HUES6 (cell line): ENCODE data around the gene ACAD11.
"Not testable (repeated sequence)": the region's sequence is repeated elsewhere in the genome, so short reads cannot be mapped to it uniquely, and the experiment has no call there.

Experiments used
- H3K27ac ChIP-seq: 2 replicates; pipeline ENCODE4 v1.7.0; 2013; ENCODE audit warnings: low read depth, mild to moderate bottlenecking, low read length, inconsistent platforms
- H3K27me3 ChIP-seq: 2 replicates; pipeline ENCODE4 v1.6.1; 2013; ENCODE audit warnings: low read length; ENCODE audit not compliant: control insufficient read depth, insufficient read depth
- H3K36me3 ChIP-seq: 2 replicates; pipeline ENCODE4 v1.6.1; 2013; ENCODE audit warnings: low read length; ENCODE audit not compliant: control insufficient read depth, insufficient read depth
- H3K4me1 ChIP-seq: 2 replicates; pipeline ENCODE4 v1.6.1; 2013; ENCODE audit warnings: low read length; ENCODE audit not compliant: control insufficient read depth, insufficient read depth
- H3K4me3 ChIP-seq: 2 replicates; pipeline ENCODE4 v1.5.1; 2013; ENCODE audit warnings: low read depth, low read length
- H3K9ac ChIP-seq: one replicate; pipeline ENCODE4 v1.6.1; 2013; ENCODE audit warnings: mild to moderate bottlenecking, low read length
- H3K9me3 ChIP-seq: 2 replicates; pipeline ENCODE4 v1.6.1; 2013; ENCODE audit warnings: low read depth, low read length; ENCODE audit not compliant: control insufficient read depth, insufficient read depth

Gene ACAD11

DNA sequence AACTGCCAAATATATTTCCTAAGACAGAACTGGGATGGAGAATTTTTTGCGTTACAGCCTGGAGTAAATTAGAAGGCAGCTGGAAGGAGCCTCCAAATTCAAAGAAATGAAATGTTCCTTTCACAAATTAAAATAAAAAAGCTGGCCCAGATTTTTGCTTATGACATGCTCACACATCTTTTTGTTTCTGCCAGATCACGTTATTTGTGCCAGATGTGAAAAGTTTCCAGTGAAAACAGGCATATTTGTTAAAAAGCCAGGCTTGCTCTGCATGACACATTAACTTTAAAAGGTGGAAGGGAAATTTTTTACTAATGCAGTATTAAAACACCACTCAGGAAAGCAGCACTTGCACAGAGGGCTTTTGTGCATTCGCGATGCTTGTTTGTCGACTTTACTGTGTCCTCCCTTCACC lies 85.8 kb downstream of the ACAD11 start:
- H3K4me1 ChIP-seq, result no peaks in the 10 kb centered on the region
- no peaks in the 10 kb centered on the region for H3K27me3 ChIP-seq
- no peak overlapping the region for H3K4me3 ChIP-seq
- no peak overlapping the region for H3K9ac ChIP-seq
- H3K36me3 ChIP-seq, result peaks cover 18% of the 10 kb centered on the region
- H3K27ac ChIP-seq, result no peak overlapping the region
- peaks cover 8% of the 10 kb centered on the region; the same call in 1 of the 2 replicates for H3K9me3 ChIP-seq

DNA sequence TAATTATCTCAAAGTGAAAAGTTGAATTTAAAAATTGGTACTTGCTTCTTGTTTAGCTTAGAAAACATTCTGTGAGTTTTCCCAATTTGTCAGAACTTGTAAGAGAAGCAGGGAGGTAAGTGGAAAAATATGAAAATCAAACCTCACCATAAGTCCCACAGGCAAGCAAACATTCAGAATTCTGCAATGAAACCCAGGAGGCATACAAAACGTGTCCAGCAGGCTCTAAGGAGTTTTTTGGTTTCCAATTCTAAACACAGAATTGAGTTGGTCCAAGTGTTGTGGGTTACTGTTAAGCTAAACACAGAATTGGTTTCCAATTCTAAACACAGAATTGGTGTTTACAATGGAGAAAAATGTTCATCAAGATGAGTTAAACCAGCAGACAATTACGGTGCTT lies 89.6 kb downstream of the ACAD11 start:
- Histone ChIP-seq H3K9me3 (peaks cover 8% of the 10 kb centered on the region; the same call in 1 of the 2 replicates), H3K36me3 (peaks cover 6% of the 10 kb centered on the region), H3K9ac (no peak overlapping the region), H3K4me1 (no peaks in the 10 kb centered on the region), H3K27ac (no peak overlapping the region), H3K27me3 (no peaks in the 10 kb centered on the region), H3K4me3 (no peak overlapping the region)

DNA sequence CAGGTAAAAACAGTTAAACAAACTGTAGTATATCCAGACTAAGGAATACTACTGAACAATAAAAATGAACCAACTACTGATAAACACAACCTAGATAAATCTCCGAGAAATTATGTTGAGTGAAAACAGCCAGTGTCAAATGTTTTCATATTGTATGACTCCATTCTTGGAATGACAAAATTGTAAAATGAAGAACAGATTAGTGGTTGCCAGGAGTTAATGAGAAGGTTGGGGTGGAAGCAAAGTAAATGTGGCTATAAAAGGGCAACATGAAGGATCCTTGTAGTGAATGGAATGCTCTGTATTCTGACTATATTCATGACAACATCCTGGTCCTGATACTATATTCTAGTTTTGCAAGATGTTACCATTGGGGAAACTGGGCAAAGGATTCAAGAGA lies 90.0 kb downstream of the ACAD11 start:
- Histone ChIP-seq H3K9ac (no peak overlapping the region), H3K27ac (no peak overlapping the region), H3K4me1 (no peaks in the 10 kb centered on the region), H3K36me3 (peaks cover 6% of the 10 kb centered on the region), H3K27me3 (no peaks in the 10 kb centered on the region), H3K9me3 (peaks cover 8% of the 10 kb centered on the region; the same call in 1 of the 2 replicates), H3K4me3 (no peak overlapping the region)

DNA sequence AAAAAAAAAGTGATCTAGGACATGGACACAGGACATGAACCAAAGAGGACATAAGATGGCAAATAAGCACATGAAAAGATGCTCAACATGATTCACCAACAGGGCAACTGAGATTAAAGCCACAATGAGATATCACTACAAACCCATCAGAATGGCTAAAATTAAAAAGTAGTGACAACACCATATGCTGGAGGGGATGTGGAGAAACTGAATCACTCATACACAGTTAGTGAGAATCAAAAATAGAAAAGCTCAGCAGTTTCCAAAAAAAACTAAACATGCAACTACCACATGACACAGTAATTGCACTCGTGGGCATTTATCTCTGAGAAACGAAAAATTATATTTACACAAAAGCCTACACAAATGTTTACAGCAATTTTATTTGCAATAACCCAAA lies 90.5 kb downstream of the ACAD11 start:
- Histone ChIP-seq H3K4me1 (no peaks in the 10 kb centered on the region), H3K9ac (no peak overlapping the region)

DNA sequence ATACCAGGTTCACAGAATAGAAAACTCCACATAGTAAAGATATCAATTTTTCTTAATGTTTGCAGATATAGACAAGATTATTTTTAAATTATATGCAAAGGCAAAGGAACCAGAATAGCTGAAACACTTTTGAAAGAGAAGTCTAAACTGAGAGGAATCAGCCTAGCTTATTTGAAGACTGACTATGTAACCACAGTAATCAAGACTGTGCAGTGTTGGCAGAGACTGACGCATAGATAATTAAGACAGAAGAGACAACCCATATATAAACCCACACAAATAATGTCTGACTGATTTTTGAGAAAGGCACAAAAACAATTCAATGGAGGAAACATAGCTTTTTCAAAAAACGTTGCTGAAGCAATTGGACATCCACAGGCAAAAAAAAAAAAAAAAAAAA lies 91.2 kb downstream of the ACAD11 start:
- H3K4me3 ChIP-seq, result no peak overlapping the region
- H3K4me1 ChIP-seq, result no peaks in the 10 kb centered on the region
- H3K36me3 ChIP-seq, result peaks cover 6% of the 10 kb centered on the region; the same call in 1 of the 2 replicates
- H3K9me3 ChIP-seq, result peaks cover 8% of the 10 kb centered on the region; the same call in 1 of the 2 replicates
- H3K27ac ChIP-seq, result no peak overlapping the region
- H3K27me3 ChIP-seq, result no peaks in the 10 kb centered on the region
- H3K9ac ChIP-seq, result no peak overlapping the region

More for the DNA sequence above, 90.5 kb downstream of the ACAD11 start:
- no peak overlapping the region for H3K27ac ChIP-seq
- no peaks in the 10 kb centered on the region for H3K27me3 ChIP-seq
- H3K4me3 ChIP-seq, result no peak overlapping the region
- H3K36me3 ChIP-seq, result peaks cover 6% of the 10 kb centered on the region
- H3K9me3 ChIP-seq, result peaks cover 8% of the 10 kb centered on the region; the same call in 1 of the 2 replicates

DNA sequence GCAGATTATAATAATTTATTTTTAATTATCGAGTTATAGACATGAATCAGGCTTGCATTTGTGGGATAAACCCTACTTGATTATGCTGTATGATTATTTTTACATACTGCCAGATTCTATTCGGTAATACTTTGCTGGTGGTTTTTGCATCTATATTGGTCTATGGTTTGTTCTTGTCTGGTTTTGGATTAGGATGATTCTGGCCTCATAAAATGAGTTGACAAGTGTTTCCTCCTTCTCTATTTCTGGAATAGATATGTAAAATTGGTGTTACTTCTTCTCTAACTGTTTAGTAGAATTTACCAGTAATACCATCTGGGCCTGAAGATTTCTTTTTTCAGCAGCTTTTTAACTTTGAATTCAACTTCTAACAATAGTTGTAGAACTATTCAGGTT lies 95.5 kb downstream of the ACAD11 start:
- H3K9me3 ChIP-seq, result no peaks in the 10 kb centered on the region
- H3K27ac ChIP-seq, result no peak overlapping the region
- H3K27me3 ChIP-seq, result no peaks in the 10 kb centered on the region
- no peak overlapping the region for H3K9ac ChIP-seq
- no peaks in the 10 kb centered on the region for H3K4me1 ChIP-seq
- H3K4me3 ChIP-seq, result no peak overlapping the region
- no peaks in the 10 kb centered on the region for H3K36me3 ChIP-seq

DNA sequence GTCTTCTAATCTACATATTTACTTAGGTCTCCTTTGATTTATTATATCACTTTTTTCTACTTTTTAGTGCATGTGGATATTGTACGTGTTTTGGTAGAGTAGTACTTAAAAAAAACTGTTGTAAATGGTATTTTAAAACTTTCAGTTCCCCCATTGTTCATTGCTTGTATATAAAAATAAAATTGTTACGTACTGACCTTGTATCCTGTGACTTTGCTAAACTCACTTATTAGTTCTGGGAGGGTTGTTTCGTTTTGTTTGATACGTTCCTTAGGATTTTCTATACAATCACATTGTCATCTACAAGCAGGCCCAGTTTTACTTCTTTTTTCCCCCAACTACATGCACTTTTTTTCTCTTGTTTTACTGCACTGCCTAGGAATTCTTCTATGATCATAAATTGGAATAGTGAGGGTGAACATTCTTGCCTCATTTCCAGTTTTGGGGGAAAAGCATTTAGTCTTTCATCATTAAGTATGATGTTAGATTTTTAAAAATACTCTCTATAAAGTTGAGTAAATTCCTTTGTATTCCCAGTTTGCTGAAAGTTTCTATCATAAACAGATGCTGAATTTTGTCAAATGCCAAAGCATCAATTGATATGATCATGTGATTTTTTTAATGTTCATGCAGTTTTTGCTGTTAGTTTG lies 96.1 kb downstream of the ACAD11 start:
- Histone ChIP-seq H3K27me3 (no peaks in the 10 kb centered on the region), H3K36me3 (no peaks in the 10 kb centered on the region), H3K9me3 (no peaks in the 10 kb centered on the region), H3K4me1 (no peaks in the 10 kb centered on the region), H3K27ac (no peak overlapping the region), H3K4me3 (no peak overlapping the region), H3K9ac (no peak overlapping the region)

DNA sequence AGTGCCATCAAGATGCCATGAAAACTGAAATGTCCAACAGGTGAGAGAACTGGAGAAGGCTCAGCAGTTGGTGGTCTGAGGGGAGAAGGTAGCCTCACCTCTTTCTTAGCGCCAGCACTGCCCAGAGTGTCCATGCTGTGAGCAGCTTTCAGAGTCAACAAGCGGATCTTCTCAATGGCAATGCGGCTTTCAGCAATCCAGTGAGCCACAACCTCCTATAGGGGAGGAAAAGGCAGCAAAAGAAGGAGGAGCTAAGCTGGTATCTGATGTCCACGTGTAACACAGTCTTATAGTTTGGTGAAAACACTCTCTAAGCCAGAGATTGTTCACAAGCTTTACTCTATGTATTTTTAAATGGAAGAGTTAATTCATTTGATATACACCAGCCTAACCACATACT lies 98.6 kb downstream of the ACAD11 start:
- Histone ChIP-seq H3K4me3 (no peak overlapping the region), H3K27ac (no peak overlapping the region), H3K36me3 (no peaks in the 10 kb centered on the region), H3K9ac (no peak overlapping the region), H3K4me1 (0 out of 2 replicates have a peak, but pooled peaks cover 3% of the 10 kb centered on the region), H3K9me3 (no peaks in the 10 kb centered on the region), H3K27me3 (no peaks in the 10 kb centered on the region)

DNA sequence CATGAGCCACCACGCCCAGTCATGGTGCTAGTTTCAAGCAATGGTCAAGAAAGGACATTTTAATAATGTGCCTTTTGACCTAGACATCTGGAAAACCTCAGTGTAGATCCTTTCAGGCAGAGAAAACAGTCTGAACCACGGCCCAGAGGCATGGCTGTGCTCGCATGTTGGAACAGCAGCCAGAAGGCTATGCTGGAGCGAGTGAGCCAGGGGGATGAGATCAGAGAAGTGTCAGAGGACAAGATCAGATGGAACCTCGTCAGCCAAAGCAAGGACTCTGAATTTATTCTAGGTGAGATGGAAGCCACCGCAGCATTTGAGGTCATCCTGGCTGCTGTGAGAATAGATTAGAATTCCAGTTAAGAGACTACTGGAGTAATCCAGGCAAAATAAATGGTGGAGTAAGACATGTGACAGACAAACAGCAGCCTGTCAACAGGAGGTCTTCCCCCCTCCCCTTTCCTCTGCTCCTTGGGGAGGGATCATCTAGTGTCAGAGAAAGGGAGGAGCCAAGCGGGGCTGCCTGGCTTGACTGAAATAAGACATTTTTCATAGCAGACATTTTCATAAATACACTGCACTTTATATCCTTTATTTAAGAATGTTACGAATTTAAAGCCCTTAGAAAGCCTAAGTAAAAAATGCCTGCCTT lies 103.0 kb downstream of the ACAD11 start:
- H3K27me3 ChIP-seq, result no peaks in the 10 kb centered on the region
- peaks cover 12% of the 10 kb centered on the region for H3K4me1 ChIP-seq
- H3K4me3 ChIP-seq, result no peak overlapping the region
- no peak overlapping the region for H3K27ac ChIP-seq
- H3K9me3 ChIP-seq, result no peaks in the 10 kb centered on the region
- no peaks in the 10 kb centered on the region for H3K36me3 ChIP-seq
- no peak overlapping the region for H3K9ac ChIP-seq

DNA sequence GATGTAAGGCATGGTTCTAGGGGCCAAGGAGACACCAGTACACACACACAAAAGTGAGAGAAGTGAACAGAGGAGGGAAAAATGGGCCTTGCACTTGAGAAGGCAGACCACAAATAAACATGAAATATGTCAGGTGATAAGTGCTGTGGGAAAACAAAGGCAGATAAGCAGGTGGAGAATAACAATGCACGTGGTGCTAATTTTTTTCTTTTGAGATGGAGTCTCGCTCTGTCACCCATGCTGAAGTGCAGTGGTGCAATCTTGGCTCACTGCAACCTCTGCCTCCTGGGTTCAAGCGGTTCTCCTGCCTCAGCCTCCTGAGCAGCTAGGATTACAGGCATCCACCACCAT lies 103.6 kb downstream of the ACAD11 start:
- not testable (repeated sequence) for H3K36me3 ChIP-seq

DNA sequence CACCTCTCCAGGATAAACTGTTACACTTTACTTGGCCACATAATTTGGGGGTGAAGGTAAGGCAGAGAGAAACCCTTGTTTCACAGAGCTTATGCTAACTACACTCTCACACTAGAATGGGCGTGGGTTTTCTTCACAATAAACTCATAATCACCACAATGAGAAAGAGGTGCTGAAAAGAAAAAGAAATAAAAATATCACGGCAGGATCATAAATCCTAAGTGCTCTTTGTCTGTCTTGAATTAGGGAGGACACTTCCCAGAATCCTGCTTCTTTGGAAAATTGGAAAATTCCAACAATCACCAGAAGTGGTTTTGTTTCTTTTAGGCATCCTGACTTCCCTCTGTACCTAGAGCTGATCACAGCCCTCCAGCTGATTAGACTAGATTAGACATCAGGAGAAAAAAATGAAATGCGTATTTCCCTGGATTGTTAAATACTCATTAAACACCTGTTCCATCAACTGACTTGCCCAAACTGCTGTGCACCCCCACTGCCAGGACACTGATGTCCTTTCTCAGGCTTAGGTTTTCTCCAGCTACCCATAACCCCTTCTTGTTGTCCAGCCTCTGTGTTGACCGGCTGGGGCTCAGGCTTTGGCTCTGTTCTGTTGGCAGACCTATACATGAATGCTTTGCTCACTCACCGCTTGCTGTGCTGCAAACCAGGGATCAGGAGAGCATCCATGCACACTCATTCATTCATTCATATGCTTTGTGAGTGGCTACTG lies 104.1 kb downstream of the ACAD11 start:
- no peak overlapping the region for H3K9ac ChIP-seq
- H3K4me3 ChIP-seq, result no peak overlapping the region
- H3K27ac ChIP-seq, result no peak overlapping the region
- H3K9me3 ChIP-seq, result no peaks in the 10 kb centered on the region
- H3K4me1 ChIP-seq, result peaks cover 12% of the 10 kb centered on the region
- no peaks in the 10 kb centered on the region for H3K27me3 ChIP-seq
- no peaks in the 10 kb centered on the region for H3K36me3 ChIP-seq

More for the DNA sequence above, 103.6 kb downstream of the ACAD11 start:
- peaks cover 12% of the 10 kb centered on the region for H3K4me1 ChIP-seq
- not testable (repeated sequence) for H3K27me3 ChIP-seq, H3K4me3 ChIP-seq, H3K27ac ChIP-seq, H3K9ac ChIP-seq, H3K9me3 ChIP-seq
